ENCODE measurements around the gene FOXC1. TPM values are rescaled to one million over a fixed set of nuclear protein-coding genes. Genes with fewer than 3 reads are reported as not detected.

FOXC1 gene
- total and polyA plus RNA-seq, 9 of the 15 experiments (the other 6 are each of a cell fraction or from before 2014, with no cell fraction given) = not detected

DNA sequence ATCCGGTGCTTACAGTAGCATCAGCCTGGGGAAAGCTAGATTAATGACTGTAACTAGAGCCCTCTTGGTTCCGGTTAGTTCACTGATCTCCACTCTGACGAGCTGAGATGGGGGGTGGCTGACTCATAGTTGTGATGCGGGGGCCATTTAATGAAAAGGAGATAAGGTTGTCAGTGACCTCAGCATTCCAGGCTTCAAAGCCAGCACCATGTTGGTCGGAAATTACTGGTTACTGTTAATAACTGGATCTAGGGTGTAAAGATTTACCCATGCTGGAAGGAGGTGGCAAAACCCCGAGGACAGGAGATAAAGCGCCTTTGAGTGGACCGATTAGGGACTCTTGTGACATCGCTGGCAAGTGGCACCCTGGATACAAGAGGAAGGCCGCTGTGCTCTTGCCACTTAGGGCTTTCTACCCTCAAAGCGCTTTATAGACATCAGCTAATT lies 21.1 kb downstream of the FOXC1 start (continued):
- TF ChIP-seq E2F6 (IDR thresholded peaks at IDR 0.05; ENCODE audit: borderline replicate concordance in 1 of 2, extremely low read depth in 1 of 2, insufficient read depth in 1 of 2, insufficient read length in 1 of 2, low read depth in 1 of 2, low read length in 1 of 2, poor library complexity in 1 of 2, severe bottlenecking in 1 of 2) (peak in 1 of 2 experiments; percentile 12), CBX3 (IDR thresholded peaks at IDR 0.05; ENCODE audit: borderline replicate concordance in 1 of 2, low read length in 2 of 2) (no peak), ZNF253 (CRISPR knock-in tag; conservative IDR thresholded peaks at IDR 0.05) (no peak), PTBP1 (IDR thresholded peaks at IDR 0.05; ENCODE audit: low read depth, low read length) (no peak), HMBOX1 (IDR thresholded peaks at IDR 0.05) (peak; percentile 97), DPF2 (IDR thresholded peaks at IDR 0.05) (peak; percentile 64; the same call in 1 of the 2 replicates), TEAD1 (CRISPR knock-in tag; IDR thresholded peaks at IDR 0.05) (peak; percentile 14 to 48; a peak in 1 of 4 replicates), FOSL1 (tag; conservative IDR thresholded peaks at IDR 0.05) (peak; percentile 80), IFI16 (CRISPR knock-in tag; IDR thresholded peaks at IDR 0.05) (no peak), SMARCC2 (IDR thresholded peaks at IDR 0.05; ENCODE audit: low read depth) (no peak), NR2F6 (CRISPR knock-in tag; IDR thresholded peaks at IDR 0.05) (no peak), ZNF561 (CRISPR knock-in tag; conservative IDR thresholded peaks at IDR 0.05) (no peak), ZNF217 (CRISPR knock-in tag; IDR thresholded peaks at IDR 0.05) (no peak), ARID1B (IDR thresholded peaks at IDR 0.05) (peak; percentile 69), FOXJ3 (CRISPR knock-in tag; IDR thresholded peaks at IDR 0.05) (no peak), MECOM (CRISPR knock-in tag; IDR thresholded peaks at IDR 0.05) (no peak), HDAC3 (IDR thresholded peaks at IDR 0.05; ENCODE audit: borderline replicate concordance, partially characterized antibody) (no peak), CHCHD3 (CRISPR knock-in tag; IDR thresholded peaks at IDR 0.05) (no peak), KDM2B (CRISPR knock-in tag; IDR thresholded peaks at IDR 0.05) (no peak), FOXO4 (CRISPR knock-in tag; IDR thresholded peaks at IDR 0.05) (no peak), RBM22 (IDR thresholded peaks at IDR 0.05; ENCODE audit: low read depth, low read length, poor library complexity, severe bottlenecking) (no peak), NUFIP1 (IDR thresholded peaks at IDR 0.05; ENCODE audit: partially characterized antibody) (no peak), MTA3 (IDR thresholded peaks at IDR 0.05; ENCODE audit: borderline replicate concordance) (no peak)
- TF ChIP-seq, protein P1, sequence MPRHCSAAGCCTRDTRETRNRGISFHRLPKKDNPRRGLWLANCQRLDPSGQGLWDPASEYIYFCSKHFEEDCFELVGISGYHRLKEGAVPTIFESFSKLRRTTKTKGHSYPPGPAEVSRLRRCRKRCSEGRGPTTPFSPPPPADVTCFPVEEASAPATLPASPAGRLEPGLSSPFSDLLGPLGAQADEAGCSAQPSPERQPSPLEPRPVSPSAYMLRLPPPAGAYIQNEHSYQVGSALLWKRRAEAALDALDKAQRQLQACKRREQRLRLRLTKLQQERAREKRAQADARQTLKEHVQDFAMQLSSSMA (CRISPR knock-in tag; IDR thresholded peaks at IDR 0.05) = no peak
- TF ChIP-seq, protein P2, sequence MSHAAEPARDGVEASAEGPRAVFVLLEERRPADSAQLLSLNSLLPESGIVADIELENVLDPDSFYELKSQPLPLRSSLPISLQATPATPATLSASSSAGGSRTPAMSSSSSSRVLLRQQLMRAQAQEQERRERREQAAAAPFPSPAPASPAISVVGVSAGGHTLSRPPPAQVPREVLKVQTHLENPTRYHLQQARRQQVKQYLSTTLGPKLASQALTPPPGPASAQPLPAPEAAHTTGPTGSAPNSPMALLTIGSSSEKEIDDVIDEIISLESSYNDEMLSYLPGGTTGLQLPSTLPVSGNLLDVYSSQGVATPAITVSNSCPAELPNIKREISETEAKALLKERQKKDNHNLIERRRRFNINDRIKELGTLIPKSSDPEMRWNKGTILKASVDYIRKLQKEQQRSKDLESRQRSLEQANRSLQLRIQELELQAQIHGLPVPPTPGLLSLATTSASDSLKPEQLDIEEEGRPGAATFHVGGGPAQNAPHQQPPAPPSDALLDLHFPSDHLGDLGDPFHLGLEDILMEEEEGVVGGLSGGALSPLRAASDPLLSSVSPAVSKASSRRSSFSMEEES (CRISPR knock-in tag; IDR thresholded peaks at IDR 0.05) = no peak

All from K562 (cell line).